GM18909 (cell line): ENCODE data around the gene SMAP1.
A peak's percentile ranks its signal among the peaks of the same experiment; 100 is the strongest.
"Not testable (repeated sequence)": the region's sequence is repeated elsewhere in the genome, so short reads cannot be mapped to it uniquely, and the experiment has no call there.

Source experiments
- ATAC-seq: cut with Tn5 transposase; IDR thresholded peaks from one replicate; pipeline ENCODE4 v1.9.1; 2021; ENCODE audit warnings: mild to moderate bottlenecking; ENCODE audit not compliant: unreplicated experiment, poor library complexity

Gene SMAP1

GRCh38 chr6:70735513-70735912 is 67.8 kb downstream of the SMAP1 start:
- ATAC-seq = no peak

- ATAC-seq = no peak
These were observed 70.3 kb downstream of the SMAP1 start for GRCh38 chr6:70738028-70738427.

GRCh38 chr6:70739534-70739933 is 71.9 kb downstream of the SMAP1 start:
- no peak for ATAC-seq

GRCh38 chr6:70740746-70741145 is 73.1 kb downstream of the SMAP1 start:
- not testable (repeated sequence) for ATAC-seq

GRCh38 chr6:70742462-70742861 is 74.8 kb downstream of the SMAP1 start:
- ATAC-seq = not testable (repeated sequence)

GRCh38 chr6:70753870-70754380 is 86.2 kb downstream of the SMAP1 start:
- no peak for ATAC-seq

- ATAC-seq = no peak
These were observed 91.2 kb downstream of the SMAP1 start for GRCh38 chr6:70758883-70759282.

- ATAC-seq = no peak
These were observed 96.2 kb downstream of the SMAP1 start for GRCh38 chr6:70763754-70764510.

- ATAC-seq = no peak
These were observed 97.0 kb downstream of the SMAP1 start for GRCh38 chr6:70764706-70765105.

GRCh38 chr6:70771351-70771750 is 103.7 kb downstream of the SMAP1 start:
- ATAC-seq = not testable (repeated sequence)

GRCh38 chr6:70779934-70780333 is 112.3 kb downstream of the SMAP1 start:
- ATAC-seq = no peak

GRCh38 chr6:70790483-70791224 is 123.0 kb downstream of the SMAP1 start:
- no peak for ATAC-seq

GRCh38 chr6:70797625-70798024 is 129.9 kb downstream of the SMAP1 start:
- peak; percentile 97 for ATAC-seq

GRCh38 chr6:70806086-70806485 is 138.4 kb downstream of the SMAP1 start:
- no peak for ATAC-seq

- ATAC-seq = no peak
These were observed 144.1 kb downstream of the SMAP1 start for GRCh38 chr6:70811788-70812187.

GRCh38 chr6:70813885-70814284 is 146.2 kb downstream of the SMAP1 start:
- no peak for ATAC-seq

- no peak for ATAC-seq
These were observed 152.0 kb downstream of the SMAP1 start for GRCh38 chr6:70819646-70820045.

GRCh38 chr6:70820778-70821177 is 153.1 kb downstream of the SMAP1 start:
- no peak for ATAC-seq

GRCh38 chr6:70821751-70822150 is 154.1 kb downstream of the SMAP1 start:
- ATAC-seq = no peak

- ATAC-seq = peak; percentile 54
These were observed 156.0 kb downstream of the SMAP1 start for GRCh38 chr6:70823651-70824050.

- ATAC-seq = no peak
These were observed 163.7 kb downstream of the SMAP1 start for GRCh38 chr6:70831427-70831826.
